ENCODE data around the gene JDP2.

JDP2 gene

DNA sequence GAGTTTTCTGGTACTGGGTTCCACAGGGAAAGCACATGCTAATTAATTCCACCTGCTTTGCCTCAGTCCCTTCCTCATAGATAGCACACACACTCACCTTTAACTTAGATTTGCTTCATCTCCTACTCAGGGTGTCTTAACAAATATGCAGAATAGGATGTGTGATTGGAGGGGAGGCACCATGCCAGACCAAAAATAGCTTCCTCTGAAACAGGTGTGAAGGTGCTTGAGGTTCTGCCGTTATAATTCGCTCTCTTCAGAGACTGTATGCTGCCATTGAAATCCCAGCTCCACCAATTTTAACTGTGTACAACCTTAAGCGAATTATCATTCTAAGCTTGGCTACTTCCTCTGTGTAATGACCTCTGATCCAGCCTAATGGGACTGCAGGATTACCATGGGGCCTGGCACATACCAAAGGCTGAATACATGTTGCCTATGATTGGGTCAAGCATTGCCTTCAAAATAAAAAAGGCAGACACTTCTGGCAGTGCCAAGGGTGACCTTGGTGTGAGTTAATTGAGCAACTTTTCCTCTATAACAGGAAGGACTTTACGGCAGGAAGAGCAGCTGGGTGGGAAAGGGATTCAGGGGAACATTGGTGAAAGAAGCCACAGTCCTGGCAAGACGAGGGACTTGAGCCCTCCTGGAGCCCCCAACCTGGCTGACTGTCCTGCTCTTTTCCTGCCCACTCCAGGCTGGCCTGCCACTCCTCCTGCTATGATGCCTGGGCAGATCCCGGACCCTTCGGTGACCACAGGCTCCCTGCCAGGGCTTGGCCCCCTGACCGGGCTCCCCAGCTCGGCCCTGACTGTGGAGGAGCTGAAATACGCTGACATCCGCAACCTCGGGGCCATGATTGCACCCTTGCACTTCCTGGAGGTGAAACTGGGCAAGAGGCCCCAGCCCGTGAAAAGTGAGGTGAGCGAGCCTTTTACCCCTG, 9.7 kb downstream of the JDP2 start:
- DNase-seq (ENCODE audit: low read depth in 3 of 3), result no peak

DNA sequence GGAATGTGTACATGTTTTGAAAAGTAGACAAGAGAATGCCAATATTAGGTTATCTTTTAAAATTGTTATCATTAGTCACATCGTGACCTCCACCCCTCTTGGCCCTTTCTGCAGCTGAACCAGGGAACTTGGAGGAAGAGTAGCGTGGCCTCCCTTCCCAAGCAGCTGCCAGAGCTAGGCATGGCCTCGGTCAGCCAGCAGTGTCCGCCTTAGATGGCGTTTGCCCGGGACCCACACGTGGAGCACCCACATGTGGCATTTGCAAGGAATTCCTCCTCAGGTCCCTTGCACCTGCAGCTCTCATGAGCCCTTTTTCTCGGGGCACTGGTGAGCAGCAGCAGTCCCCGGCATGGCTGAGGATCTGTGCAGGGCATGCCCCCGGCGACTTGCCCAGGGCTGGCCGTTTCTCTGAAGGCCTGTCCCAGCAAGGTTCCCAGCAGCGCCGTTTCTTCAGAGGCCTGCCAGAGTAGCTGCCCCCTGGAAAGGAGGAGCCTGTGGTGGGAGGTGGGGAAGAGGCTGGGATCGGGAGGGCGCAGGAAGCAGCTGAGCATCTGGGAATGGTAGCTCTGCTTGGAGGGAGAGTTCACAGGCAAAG, 10.8 kb downstream of the JDP2 start:
- DNase-seq (ENCODE audit: low read depth in 3 of 3), result no peak

DNA sequence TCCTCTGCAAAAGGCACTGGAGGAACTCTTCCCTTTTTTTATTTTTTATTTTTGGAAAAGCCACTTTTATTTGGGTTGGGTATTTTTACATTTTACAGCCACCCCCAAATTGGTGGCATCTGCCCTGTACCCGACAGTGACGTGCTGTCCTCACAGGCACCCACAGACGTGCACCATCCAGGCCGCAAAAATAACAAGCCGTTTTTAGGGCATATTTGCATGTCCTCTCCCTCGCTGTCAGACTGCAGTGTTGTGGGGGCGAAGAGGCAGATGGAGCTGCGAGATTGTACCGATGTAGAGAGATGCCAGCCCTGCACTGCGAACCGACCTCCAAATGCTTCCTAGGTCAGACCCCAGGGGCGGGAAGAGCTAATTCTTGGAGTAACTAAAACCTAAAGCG, 12.2 kb downstream of the JDP2 start:
- DNase-seq (ENCODE audit: low read depth in 3 of 3), result no peak

DNA sequence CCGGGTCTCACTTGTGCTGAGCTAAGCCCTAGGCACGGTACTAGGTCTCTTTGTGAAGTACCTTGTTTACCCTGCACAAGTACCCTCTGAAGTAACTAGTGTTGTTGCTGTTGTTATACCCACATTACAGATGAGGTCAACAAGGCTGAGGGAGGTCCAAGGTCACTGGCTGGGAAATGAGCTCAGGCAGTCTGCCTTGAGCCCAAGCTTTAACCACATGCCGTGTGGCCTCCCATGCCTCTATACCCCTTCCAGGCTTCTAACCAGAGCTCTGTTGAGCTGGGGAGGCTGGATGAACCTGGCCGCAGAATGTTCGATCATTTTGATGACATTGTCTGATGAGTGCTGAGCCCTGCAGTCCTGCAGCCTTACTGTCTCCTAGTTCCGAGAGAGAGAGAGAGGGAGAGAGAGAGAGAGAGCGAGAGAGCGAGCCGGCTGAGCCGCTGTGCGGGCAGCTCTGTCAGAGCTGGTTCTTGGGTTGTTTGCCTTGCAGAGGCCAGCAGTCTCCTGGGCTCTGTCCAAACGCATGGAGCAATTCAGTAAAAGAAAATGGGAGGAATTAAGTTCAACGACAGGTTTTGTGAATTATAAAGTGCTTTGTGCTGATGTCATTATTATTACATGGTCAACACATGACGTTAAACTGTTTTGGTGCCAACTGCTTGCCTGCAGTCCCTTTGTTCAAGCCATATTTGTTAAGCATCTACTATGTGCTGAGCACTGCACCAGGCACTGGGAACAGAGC, 13.1 kb downstream of the JDP2 start:
- no peak for DNase-seq (ENCODE audit: low read depth in 3 of 3)

DNA sequence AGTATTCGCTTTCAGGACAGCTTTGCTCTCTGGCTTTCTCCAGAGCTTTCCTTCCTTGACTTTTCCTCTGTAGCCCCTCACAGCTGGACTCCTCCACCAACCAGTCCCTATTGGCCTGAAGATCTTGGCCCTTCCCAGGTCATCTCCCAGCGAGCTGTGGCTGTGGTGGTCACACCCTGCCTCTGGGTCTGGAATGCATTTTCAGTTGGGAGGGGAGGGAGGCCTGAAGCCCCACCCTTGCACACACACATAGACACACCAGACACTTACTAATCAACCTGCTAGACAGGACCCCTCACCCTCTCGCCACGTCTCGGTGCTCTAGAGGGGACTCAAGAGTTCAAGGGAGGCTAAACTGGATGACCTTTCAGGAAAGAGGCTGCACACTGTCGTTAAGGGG, 13.9 kb downstream of the JDP2 start:
- DNase-seq (ENCODE audit: low read depth in 3 of 3), result no peak

DNA sequence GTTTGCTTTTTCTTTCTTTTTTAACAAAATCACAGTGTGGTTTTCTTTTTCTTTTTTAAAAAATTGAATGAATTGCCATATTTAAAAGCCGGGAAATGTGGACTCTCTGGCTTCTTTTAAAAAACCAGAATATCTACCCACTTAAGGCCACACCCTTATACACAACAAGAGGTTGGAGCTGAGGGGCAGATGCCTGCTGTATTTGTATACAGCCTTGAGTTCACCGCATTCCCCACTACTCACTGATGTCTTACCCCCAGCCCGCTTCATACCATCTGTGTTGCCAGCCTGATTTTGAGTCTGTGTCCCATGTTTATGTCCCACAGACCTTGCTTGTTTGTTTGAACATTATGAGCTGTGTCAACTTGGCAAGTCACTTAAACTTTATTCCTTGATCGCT, 14.3 kb downstream of the JDP2 start:
- DNase-seq (ENCODE audit: low read depth in 3 of 3), result no peak

DNA sequence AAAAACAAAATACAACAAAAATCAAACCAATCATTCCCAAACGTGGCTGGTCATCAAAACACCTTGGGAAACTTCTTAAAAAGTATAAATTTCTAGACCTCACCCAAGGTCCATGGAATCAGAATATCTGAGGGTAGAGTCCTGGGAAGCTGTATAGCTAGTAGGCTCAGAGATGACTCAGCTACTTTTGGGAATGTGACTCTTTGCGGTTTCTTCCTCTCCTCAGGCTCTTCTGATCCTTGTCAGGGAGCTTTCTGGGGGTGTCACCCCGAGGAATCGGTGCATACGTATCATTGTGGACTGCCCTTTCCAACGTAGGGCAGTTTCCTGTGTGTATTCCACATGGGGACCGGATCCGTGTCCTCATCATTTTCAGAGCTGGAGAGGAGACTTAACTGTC, 14.8 kb downstream of the JDP2 start:
- no peak for DNase-seq (ENCODE audit: low read depth in 3 of 3)

DNA sequence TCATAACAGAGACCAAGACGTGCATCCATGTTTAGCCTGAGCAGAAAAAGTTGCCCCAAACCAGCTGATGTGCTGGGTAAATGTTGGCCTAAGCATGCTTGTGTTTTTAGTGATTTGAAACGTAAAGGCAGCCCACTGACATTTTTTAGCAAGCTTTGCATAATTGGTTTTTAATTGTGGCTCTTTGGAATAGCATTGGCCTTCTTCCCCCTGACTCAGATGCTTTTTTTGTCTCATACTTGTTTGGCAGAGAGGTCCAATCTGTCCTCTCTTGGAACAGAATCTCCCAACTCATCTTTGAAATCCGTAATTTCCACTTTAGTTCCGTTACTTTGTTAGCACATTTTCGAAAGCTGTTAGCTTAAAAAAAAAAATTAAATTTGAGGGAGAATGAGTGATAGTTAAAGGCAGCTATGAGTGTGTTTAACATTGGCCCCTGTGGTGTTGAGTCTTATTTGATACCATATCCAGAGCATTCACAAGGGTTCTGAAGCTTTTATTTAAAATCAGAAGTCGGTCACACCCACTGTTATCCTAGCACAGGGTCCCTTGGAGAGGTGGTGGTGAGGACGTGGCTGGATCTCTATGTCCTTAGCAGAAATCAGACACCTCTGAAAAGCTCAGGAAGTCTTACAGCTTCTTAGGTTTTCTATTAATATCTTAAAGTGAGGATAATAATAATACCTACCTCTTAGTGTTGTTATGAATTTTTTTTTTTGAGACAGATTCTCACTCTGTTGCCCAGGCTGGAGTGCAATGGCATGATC, 15.6 kb downstream of the JDP2 start:
- DNase-seq (ENCODE audit: low read depth in 3 of 3), result no peak

DNA sequence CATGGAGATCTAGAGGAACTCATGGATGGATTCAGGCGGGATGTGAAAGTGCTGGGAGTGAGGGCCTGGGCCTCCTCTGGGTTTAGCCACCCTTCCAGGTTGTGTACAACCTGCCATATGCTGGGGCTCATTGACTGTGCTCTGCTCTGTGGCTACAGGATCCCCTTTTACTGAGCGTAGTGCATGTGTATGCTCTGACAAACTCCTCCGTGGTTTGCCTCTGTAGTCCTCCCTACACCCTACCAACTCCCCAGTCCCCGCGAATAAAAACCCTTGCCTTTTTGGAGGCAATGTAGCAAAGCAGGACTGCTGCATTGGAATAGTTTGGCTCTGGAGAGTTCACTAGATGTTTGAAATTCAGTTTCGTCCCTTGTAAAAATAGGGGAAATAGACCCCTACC, 17.4 kb downstream of the JDP2 start:
- no peak for DNase-seq (ENCODE audit: low read depth in 3 of 3)

DNA sequence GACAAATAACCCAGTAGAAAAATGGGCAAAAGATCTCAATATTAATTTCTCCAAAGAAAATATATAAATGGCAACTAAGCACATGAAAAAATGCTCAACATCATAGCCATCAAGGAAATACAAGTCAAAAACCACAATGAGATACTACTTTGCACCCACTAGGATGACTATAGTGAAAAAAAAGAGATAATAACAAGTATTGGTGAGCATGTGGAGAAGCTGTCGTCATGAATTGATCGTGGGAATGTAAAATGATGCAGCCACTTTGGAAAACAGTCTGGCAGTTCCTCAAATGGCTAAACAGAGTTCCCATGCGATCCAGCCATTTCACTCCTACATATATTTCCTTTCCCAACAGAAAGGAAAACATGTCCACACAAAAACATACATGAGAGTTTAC, 18.1 kb downstream of the JDP2 start:
- DNase-seq (ENCODE audit: low read depth in 3 of 3), result no peak

DNA sequence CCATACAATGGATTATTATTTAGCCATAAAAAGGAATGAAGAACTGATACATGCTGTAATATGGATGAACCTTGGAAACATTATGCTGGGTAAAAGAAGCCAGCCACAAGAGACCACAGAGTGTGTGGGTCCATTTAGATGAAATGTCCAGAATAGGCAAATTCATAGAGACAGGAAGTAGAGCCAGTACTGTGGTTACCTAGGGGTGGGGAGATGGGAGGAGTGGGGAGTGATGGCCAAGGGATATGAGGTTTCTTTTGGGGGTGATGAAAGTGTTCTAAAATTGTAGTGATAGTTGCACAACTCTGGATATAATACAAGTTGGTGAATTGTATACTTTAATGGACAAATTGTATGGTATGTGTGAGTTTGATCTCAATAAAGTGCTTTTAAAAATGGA, 18.6 kb downstream of the JDP2 start:
- DNase-seq (ENCODE audit: low read depth in 3 of 3), result no peak

DNA sequence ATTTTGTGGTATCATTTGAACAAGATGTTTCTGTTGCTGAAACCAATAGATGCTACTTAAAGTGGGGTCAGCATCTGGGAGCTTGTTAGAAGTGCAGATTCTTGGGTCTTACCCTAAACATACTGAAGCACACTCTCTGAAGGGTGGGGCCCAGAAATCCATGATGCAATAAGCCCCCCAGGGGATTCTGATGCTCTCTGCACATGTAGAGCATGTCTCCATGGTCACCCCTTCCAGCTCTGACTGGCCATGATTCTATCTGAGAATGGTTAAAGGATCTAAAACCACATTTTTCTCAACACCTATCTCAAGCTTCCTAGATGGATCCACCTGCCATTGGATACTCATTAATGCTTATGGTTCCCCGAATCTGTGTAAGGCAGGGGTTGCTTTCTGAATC, 20.4 kb downstream of the JDP2 start:
- no peak for DNase-seq (ENCODE audit: low read depth in 3 of 3)

DNA sequence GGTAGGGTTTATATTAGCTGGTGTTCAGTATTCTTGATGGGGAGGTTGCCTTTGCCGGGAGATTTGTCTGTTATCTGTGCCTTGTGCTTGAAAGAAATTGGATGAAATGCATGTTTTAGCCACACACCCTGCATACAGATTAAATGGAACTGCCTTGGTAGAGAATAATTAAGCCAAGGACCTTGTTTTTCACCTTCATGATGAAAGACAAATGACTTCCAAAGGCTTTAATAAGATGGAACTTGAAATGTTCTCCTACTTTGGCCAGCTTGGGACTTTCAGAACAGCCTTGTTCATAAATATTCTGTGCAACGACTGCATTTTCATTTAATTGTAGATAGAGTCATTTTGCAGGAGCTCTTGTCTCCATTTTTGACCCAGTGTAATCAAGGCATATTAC, 21.2 kb downstream of the JDP2 start:
- no peak for DNase-seq (ENCODE audit: low read depth in 3 of 3)

DNA sequence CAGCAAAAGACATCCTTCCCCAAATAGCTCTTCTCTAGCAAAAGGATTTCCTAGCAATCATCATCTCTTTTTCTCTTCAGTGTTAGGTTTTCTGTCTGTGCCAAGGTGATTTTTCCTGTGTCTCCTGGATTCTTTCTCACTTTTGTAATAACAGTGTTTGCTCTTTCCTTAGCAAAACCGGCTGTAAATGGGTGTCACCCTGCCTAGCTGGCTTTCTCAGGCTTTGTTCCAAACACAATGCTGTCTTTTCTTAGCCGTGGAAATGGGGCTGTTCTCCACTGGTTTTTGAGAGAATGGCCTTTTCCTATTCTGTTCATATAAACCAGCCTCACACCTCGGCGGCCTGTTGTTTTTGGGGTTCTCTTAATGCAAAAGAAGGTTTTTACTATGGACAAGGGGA, 21.9 kb downstream of the JDP2 start:
- no peak for DNase-seq (ENCODE audit: low read depth in 3 of 3)

DNA sequence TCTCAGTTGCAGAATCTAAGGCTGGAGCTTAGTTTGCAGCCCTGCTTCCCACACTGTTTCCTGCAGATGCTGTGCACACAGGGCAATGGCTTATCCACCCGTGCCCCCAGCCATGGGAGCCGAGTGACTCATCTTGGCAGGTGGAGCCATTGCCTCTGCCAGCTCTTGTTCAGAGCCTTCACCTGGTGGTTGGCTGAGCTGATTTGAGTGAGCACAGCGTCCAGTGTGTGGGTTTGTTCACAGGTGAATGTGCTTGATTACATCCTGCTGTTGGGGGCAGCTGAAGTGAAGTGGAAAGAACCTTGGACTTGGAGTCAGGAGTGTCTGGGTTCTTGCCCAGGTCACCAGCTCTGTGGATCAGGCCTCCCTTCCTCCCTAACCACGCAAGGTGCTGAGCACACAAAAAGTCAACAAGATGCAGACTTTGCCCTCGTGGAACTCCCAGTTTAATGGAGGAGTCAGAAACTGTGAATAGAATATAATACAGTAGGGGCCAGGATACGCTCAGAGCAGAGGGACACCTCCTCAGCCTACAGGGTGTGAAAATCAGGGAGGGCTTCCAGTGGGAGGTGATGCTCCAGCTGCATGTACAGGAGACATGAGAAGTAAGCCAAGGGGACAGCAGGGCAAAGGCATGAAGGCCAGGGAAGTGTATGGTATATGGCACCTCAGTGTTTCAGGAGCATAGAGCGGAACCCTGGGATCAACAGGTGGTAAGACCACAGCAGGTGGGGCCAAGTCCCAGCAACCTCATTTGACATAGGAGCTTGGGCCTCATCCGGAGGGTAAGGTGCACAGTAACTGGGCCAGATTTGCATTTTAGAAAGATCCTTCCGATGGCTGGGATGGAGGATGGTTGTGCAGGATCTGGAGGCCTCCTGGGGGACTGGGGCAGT, 22.8 kb downstream of the JDP2 start:
- no peak for DNase-seq (ENCODE audit: low read depth in 3 of 3)

DNA sequence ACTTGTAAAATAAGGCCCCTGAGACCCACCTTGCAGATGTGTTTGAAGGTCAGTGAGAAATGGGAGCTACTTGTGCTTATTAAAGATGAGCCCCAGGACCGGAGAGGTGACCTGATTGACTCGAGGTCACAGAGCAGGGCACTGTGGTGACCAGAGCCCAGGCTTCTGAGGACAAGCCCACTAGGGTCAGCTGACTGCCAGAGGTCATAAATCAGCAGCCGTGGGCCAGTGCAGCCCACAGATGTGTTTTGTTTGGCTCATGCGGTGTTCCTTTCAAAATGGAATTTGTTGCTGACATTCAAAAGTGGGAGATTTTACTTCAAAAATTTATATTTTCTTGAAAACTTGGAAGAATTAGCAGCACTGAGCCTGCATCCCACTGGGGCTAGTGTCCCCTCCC, 24.5 kb downstream of the JDP2 start:
- no peak for DNase-seq (ENCODE audit: low read depth in 3 of 3)

DNA sequence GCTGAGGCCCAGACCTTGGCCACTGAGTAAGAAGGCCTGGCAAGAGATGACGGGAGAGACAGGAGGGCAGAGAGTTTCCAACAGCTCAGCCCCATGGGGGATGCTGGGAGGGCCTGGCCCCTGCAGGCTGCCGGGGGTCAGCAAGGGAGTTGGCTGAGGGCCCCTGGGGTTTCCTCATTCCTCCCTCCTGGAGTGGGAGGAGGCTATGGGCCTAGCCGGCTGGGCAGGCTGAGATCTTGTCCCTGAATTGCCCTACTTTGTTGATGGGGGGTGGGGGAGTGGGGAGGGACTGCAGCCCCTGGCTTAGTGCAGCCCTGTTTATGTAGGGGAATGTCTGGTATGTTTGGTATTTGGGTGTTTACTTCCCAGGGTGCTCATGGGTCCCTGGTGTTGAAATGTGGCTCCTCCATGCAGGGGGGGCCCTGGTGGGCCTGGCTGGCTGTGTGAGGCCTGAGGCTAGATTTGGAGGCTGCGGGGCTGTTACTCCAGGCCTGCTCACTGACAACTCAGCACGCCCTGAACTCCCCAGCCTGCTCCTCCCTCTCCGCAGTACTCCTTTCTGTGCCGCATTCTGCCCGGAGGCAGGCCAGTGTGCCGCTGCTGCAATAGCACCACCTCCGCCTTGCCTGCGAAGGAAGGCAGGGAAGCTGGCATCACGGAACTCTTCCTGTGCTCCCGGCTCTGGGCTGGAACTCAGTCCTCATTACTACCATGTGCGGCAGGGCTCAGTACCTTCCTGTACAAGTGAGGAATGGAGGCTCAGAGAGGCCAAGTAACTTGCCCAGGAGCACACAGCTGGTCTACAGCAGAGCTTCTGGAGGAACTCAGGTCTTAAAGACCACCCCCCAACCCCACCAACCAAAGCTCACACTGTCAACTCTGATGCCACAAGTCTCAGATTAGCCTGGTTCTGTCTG, 25.3 kb downstream of the JDP2 start:
- DNase-seq (ENCODE audit: low read depth in 3 of 3), result no peak

DNA sequence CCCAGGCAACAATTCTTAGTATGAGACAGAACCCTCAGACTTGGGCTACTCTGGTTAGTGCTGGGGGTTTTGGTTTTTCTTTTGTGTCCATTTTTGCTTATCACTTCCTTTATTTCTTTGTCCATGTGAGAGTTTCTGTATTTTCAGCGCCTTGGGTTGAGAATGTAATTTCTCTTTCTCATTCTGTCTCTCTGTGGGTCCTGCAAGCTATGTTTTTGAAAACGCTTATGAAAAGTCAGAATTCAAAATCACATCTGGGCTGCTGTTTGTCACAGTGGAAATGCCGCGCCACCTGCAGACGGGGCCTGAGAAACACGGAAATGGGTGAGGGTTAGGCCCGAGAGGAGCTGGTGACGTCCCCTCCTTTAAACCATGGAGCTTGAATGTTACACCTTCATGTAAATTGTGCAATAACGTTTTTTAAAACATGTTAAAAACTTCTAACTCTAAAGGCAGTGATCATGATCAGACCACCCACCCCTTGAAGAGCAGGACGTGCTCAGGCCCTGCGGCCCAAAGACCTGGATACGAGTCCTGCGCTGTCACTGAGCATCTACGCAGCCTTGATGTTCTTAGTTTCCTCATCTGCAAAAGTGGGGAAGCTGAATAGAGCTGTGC, 26.1 kb downstream of the JDP2 start:
- DNase-seq (ENCODE audit: low read depth in 3 of 3), result peak in 1 of 3 donors; percentile 4

DNA sequence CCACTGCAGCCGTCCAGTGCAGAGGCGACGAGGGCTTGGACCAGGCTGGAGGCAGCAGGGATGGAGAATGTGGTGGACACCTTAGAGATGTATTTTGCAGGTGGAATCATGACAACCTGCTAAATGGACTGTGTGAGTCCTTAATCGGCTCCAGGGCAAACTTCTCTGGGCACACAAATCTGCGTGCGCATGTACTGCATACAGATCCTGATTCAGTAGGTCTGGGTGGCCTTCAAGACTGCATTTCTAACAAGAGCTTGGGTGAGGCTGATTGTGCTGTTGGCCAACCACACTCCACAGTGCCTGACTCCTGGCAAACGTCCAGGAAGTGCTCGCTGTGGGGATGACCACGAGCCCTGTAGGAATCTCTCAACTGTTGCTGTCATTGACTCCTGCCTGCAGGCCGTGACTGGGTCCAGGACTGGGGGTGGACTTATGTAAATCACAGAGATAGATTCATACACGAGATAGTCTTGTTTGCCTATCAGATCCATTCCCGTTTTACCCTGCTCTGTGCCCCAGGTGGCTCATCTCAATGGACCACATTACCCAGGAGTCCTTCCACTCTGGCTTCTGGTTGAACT, 27.2 kb downstream of the JDP2 start:
- no peak for DNase-seq (ENCODE audit: low read depth in 3 of 3)
